Neural progenitor cell (in vitro differentiated cells): Measurements from ENCODE around the gene MYOCOS.

Experiments used
- CTCF ChIP-seq: fragments of 200-600 bp; sonication (generic); IDR thresholded peaks from 2 replicates; pipeline ENCODE4 v1.5.1; 2017; ENCODE audit warnings: antibody characterized with exemption, mild to moderate bottlenecking
- EZH2 ChIP-seq: fragments of 200-600 bp; sonication (generic); IDR thresholded peaks from 2 replicates; pipeline ENCODE4 v1.6.1; 2017; ENCODE audit warnings: antibody characterized with exemption, mild to moderate bottlenecking, moderate library complexity
- EZH2phosphoT487 ChIP-seq: fragments of 200-600 bp; sonication (generic); IDR thresholded peaks from 2 replicates; pipeline ENCODE4 v1.6.1; 2017; ENCODE audit warnings: antibody characterized with exemption

GRCh38 chr1:171644805-171645483 lies 22.9 kb downstream of the MYOCOS start:
- TF ChIP-seq CTCF (peak; percentile 86), EZH2phosphoT487 (no peak), EZH2 (no peak)
